Neural progenitor cell (in vitro differentiated cells): Measurements from ENCODE around the gene EIF4G3. TPM values are rescaled to one million over a fixed set of nuclear protein-coding genes. Genes with fewer than 3 reads are reported as not detected.

ENCODE experiments used
- DNase-seq: peaks from one replicate; pipeline ENCODE4 v3.0.0-alpha.2; 2016; ENCODE audit warnings: low spot score
- H2AFZ ChIP-seq: fragments of 200-600 bp; sonication (generic); replicated peaks from 2 replicates; pipeline ENCODE4 v1.6.1; 2016; ENCODE audit warnings: antibody characterized with exemption
- H3F3A ChIP-seq: fragments of 200-600 bp; sonication (generic); 2 replicates; pipeline ENCODE4 v1.6.1; 2016; ENCODE audit warnings: antibody characterized with exemption, low read depth
- H3K27ac ChIP-seq: fragments of 200-600 bp; sonication (generic); 2 replicates; pipeline ENCODE4 v1.5.1; 2016; ENCODE audit warnings: mild to moderate bottlenecking
- H3K27me3 ChIP-seq: fragments of 200-600 bp; sonication (generic); 2 replicates; pipeline ENCODE4 v1.6.1; 2016; ENCODE audit warnings: mild to moderate bottlenecking, moderate library complexity
- H3K36me3 ChIP-seq: fragments of 200-600 bp; sonication (generic); 2 replicates; pipeline ENCODE4 v1.5.1; 2016
- H3K4me1 ChIP-seq: fragments of 200-600 bp; sonication (generic); 2 replicates; pipeline ENCODE4 v1.6.1; 2016; ENCODE audit warnings: mixed run types
- H3K4me2 ChIP-seq: fragments of 200-600 bp; sonication (generic); 2 replicates; pipeline ENCODE4 v1.6.1; 2016
- H3K4me3 ChIP-seq: fragments of 200-600 bp; sonication (generic); 2 replicates; pipeline ENCODE4 v1.5.1; 2016
- H3K79me2 ChIP-seq: fragments of 200-600 bp; sonication (generic); 2 replicates; pipeline ENCODE4 v1.6.1; 2016; ENCODE audit warnings: low read depth
- H3K9ac ChIP-seq: fragments of 200-600 bp; sonication (generic); 2 replicates; pipeline ENCODE4 v1.6.1; 2016
- H3K9me3 ChIP-seq: fragments of 200-600 bp; sonication (generic); 2 replicates; pipeline ENCODE4 v1.5.1; 2016; ENCODE audit warnings: low read depth
- H4K20me1 ChIP-seq: fragments of 200-600 bp; sonication (generic); 2 replicates; pipeline ENCODE4 v1.6.1; 2016; ENCODE audit warnings: low read depth
- H3K27ac Mint-ChIP-seq: 3 replicates; pipeline ENCODE4 v1.8.0; 2021; ENCODE audit warnings: mixed read lengths
- H3K27me3 Mint-ChIP-seq: 2 replicates; pipeline ENCODE4 v1.8.0; 2022; ENCODE audit warnings: low read depth, mild to moderate bottlenecking, inconsistent platforms, moderate library complexity, mixed read lengths; ENCODE audit not compliant: insufficient read depth
- H3K36me3 Mint-ChIP-seq: 3 replicates; pipeline ENCODE4 v1.8.0; 2021; ENCODE audit warnings: mixed read lengths
- H3K4me1 Mint-ChIP-seq: 3 replicates; pipeline ENCODE4 v1.8.0; 2021; ENCODE audit warnings: mixed read lengths
- H3K4me3 Mint-ChIP-seq: 3 replicates; pipeline ENCODE4 v1.8.0; 2021; ENCODE audit warnings: mild to moderate bottlenecking, moderate library complexity, mixed read lengths
- H3K9me3 Mint-ChIP-seq: 3 replicates; pipeline ENCODE4 v1.8.0; 2020; ENCODE audit warnings: mixed read lengths
- CTCF ChIP-seq: fragments of 200-600 bp; sonication (generic); IDR thresholded peaks from 2 replicates; pipeline ENCODE4 v1.5.1; 2017; ENCODE audit warnings: antibody characterized with exemption, mild to moderate bottlenecking
- EZH2 ChIP-seq: fragments of 200-600 bp; sonication (generic); IDR thresholded peaks from 2 replicates; pipeline ENCODE4 v1.6.1; 2017; ENCODE audit warnings: antibody characterized with exemption, mild to moderate bottlenecking, moderate library complexity
- EZH2phosphoT487 ChIP-seq: fragments of 200-600 bp; sonication (generic); IDR thresholded peaks from 2 replicates; pipeline ENCODE4 v1.6.1; 2017; ENCODE audit warnings: antibody characterized with exemption
- total RNA-seq: library from RNA; depleted of rRNA; stranded (reverse); fragments of >200 nt; gene quantifications from 2 replicates; pipeline ENCODE4 v1.2.3, GENCODE V29; 2015; ENCODE audit warnings: low replicate concordance

The EIF4G3 gene
- total RNA-seq, 1 donor from 2014 or later, result 73.4 TPM

GRCh38 chr1:21069549-21069948 lies 107.1 kb downstream of the EIF4G3 start:
- H3K4me3 Mint-ChIP-seq, result no peak overlapping the region
- TF ChIP-seq CTCF (no peak), EZH2phosphoT487 (no peak), EZH2 (no peak)
- no peak overlapping the region for H3K4me2 ChIP-seq

GRCh38 chr1:21068937-21069336 lies 107.8 kb downstream of the EIF4G3 start:
- no peaks in the 10 kb centered on the region for H3K9me3 Mint-ChIP-seq
- no peak overlapping the region for H3K27ac Mint-ChIP-seq
- Histone ChIP-seq H3K4me3 (no peak overlapping the region), H3K9ac (no peak overlapping the region), H3K27me3 (no peaks in the 10 kb centered on the region), H3K27ac (no peak overlapping the region), H2AFZ (no peak overlapping the region), H3K79me2 (peaks cover 21% of the 10 kb centered on the region), H3K9me3 (no peaks in the 10 kb centered on the region), H3F3A (no peaks in the 10 kb centered on the region), H4K20me1 (peaks cover 18% of the 10 kb centered on the region), H3K4me1 (no peaks in the 10 kb centered on the region), H3K4me2 (no peak overlapping the region), H3K36me3 (no peaks in the 10 kb centered on the region)
- H3K4me3 Mint-ChIP-seq, result no peak overlapping the region
- H3K4me1 Mint-ChIP-seq, result peaks cover 14% of the 10 kb centered on the region
- TF ChIP-seq EZH2 (no peak), EZH2phosphoT487 (no peak), CTCF (no peak)
- H3K36me3 Mint-ChIP-seq, result peaks cover 7% of the 10 kb centered on the region
- DNase-seq, result no peak
- peaks cover 2% of the 10 kb centered on the region for H3K27me3 Mint-ChIP-seq

More at GRCh38 chr1:21069549-21069948, 107.1 kb downstream of the EIF4G3 start:
- no peak overlapping the region for H3K27ac ChIP-seq
- H3K79me2 ChIP-seq, result peaks cover 21% of the 10 kb centered on the region
- H3K36me3 Mint-ChIP-seq, result peaks cover 7% of the 10 kb centered on the region
- no peak overlapping the region for H3K9ac ChIP-seq
- no peak overlapping the region for H2AFZ ChIP-seq
- H3K9me3 ChIP-seq, result no peaks in the 10 kb centered on the region
- H3K9me3 Mint-ChIP-seq, result no peaks in the 10 kb centered on the region
- H3K27me3 Mint-ChIP-seq, result peaks cover 2% of the 10 kb centered on the region
- no peak overlapping the region for H3K4me3 ChIP-seq
- H3K27me3 ChIP-seq, result no peaks in the 10 kb centered on the region
- peaks cover 21% of the 10 kb centered on the region for H4K20me1 ChIP-seq
- H3F3A ChIP-seq, result no peaks in the 10 kb centered on the region
- no peak for DNase-seq
- H3K27ac Mint-ChIP-seq, result peak overlapping the region; percentile 82
- no peaks in the 10 kb centered on the region for H3K4me1 ChIP-seq
- H3K4me1 Mint-ChIP-seq, result peaks cover 14% of the 10 kb centered on the region
- peaks cover 1% of the 10 kb centered on the region for H3K36me3 ChIP-seq

- Histone ChIP-seq H3K4me1 (no peaks in the 10 kb centered on the region), H3K4me3 (no peak overlapping the region), H3K4me2 (no peak overlapping the region), H3K9me3 (no peaks in the 10 kb centered on the region), H3F3A (no peaks in the 10 kb centered on the region), H3K36me3 (no peaks in the 10 kb centered on the region), H3K9ac (no peak overlapping the region), H4K20me1 (peaks cover 14% of the 10 kb centered on the region), H3K79me2 (peaks cover 23% of the 10 kb centered on the region), H3K27ac (no peak overlapping the region), H3K27me3 (no peaks in the 10 kb centered on the region), H2AFZ (no peak overlapping the region)
- Mint-ChIP-seq H3K4me1 (peaks cover 9% of the 10 kb centered on the region), H3K9me3 (no peaks in the 10 kb centered on the region), H3K27ac (no peak overlapping the region), H3K4me3 (no peak overlapping the region), H3K27me3 (peaks cover 2% of the 10 kb centered on the region), H3K36me3 (peaks cover 2% of the 10 kb centered on the region)
- TF ChIP-seq CTCF, result no peak
- no peak for TF ChIP-seq EZH2phosphoT487
- no peak for TF ChIP-seq EZH2
- DNase-seq, result no peak
Measured at GRCh38 chr1:21067551-21068227, 109.0 kb downstream of the EIF4G3 start.
